A549 (cell line): ENCODE measurements around the gene SLC13A2. TPM values are rescaled to one million over a fixed set of nuclear protein-coding genes. Genes with fewer than 3 reads are reported as not detected.

Experiments used
- ATAC-seq, 2 experiments: fragments of 200-7000 bp in 1 of 2; fragments of >200 bp in 1 of 2; cut with Nextera tagmentation in 1 of 2; cut with Tn5 transposase in 1 of 2; 3 replicates each; pipeline versions ENCODE4 v1.8.0 to v1.9.1; 2018 to 2020; ENCODE audit warnings: mild to moderate bottlenecking in 1 of 2, moderate library complexity in 1 of 2
- CTCF ChIA-PET: fragments of 300-600 bp; sonication (Branson Sonifier 250); formaldehyde crosslinking; extraction: SDS; loops from one replicate; lab custom pipeline; 2021; ENCODE audit warnings: antibody characterized with exemption, inconsistent platforms; lab: Yijun Ruan, JAX
- POLR2A ChIA-PET: fragments of 350-600 bp; formaldehyde crosslinking; extraction: SDS; loops from one replicate; lab custom pipeline; 2021; ENCODE audit warnings: antibody characterized with exemption, inconsistent platforms; lab: Yijun Ruan, JAX
- DNase-seq, 2 experiments: peaks; one replicate each; pipeline versions ENCODE4 v3.0.0 to v3.0.0-alpha.2; 2011 to 2016; ENCODE audit warnings: low read depth in 1 of 2, low spot score in 1 of 2
- FAIRE-seq: peaks from 2 replicates; lab custom pipeline; 2011; peaks lifted over from hg19 to GRCh38; lab: Jason Lieb, UNC
- H3K27ac ChIP-seq, 2 experiments: fragments of >200 bp; sonication (Bioruptor Twin); formaldehyde crosslinking; 3 replicates each; pipeline ENCODE4 v1.5.1; 2016 to 2017
- H3K4me1 ChIP-seq: fragments of >200 bp; sonication (Bioruptor Twin); formaldehyde crosslinking; 3 replicates; pipeline ENCODE4 v1.6.1; 2016
- H3K4me2 ChIP-seq: fragments of >200 bp; sonication (Bioruptor Twin); formaldehyde crosslinking; 3 replicates; pipeline ENCODE4 v1.6.1; 2016
- H3K4me3 ChIP-seq: fragments of >200 bp; sonication (Bioruptor Twin); formaldehyde crosslinking; 3 replicates; pipeline ENCODE4 v1.5.1; 2016
- H3K9me3 ChIP-seq: fragments of >200 bp; sonication (Bioruptor Twin); formaldehyde crosslinking; 3 replicates; pipeline ENCODE4 v1.6.1; 2016
- CBX2 ChIP-seq: fragments of 200-600 bp; sonication (generic); IDR thresholded peaks from 2 replicates; pipeline ENCODE4 v1.6.1; 2016; ENCODE audit warnings: low read depth, mild to moderate bottlenecking, borderline replicate concordance
- CBX8 ChIP-seq: fragments of 200-600 bp; sonication (generic); IDR thresholded peaks from 2 replicates; pipeline ENCODE4 v1.6.1; 2016
- CHD2 ChIP-seq: fragments of 150-350 bp; IDR thresholded peaks from 2 replicates; pipeline ENCODE4 v1.6.1; 2014; ENCODE audit warnings: low read length; ENCODE audit not compliant: partially characterized antibody
- ESRRA ChIP-seq: fragments of 150-350 bp; IDR thresholded peaks from 2 replicates; pipeline ENCODE4 v1.6.1; 2014; ENCODE audit warnings: mild to moderate bottlenecking, low read length, borderline replicate concordance
- FOXS1 ChIP-seq: fragments of 250-450 bp; sonication (Bioruptor Pico); IDR thresholded peaks from 2 replicates; pipeline ENCODE4 v1.5.0; 2020; ENCODE audit warnings: mild to moderate bottlenecking, moderate library complexity
- HEYL ChIP-seq: fragments of 250-450 bp; sonication (Bioruptor Pico); IDR thresholded peaks from 2 replicates; pipeline ENCODE4 v1.8.0; 2021; ENCODE audit warnings: mild to moderate bottlenecking, moderate library complexity
- POLR2A ChIP-seq: IDR thresholded peaks from 2 replicates; pipeline ENCODE4 v1.6.1; 2012; ENCODE audit warnings: mild to moderate bottlenecking, low read length
- POLR2AphosphoS2 ChIP-seq: conservative IDR thresholded peaks from 2 replicates; pipeline ENCODE4 v1.6.1; 2012; ENCODE audit warnings: low read length, improper control_type of control experiment, inconsistent platforms
- RAD21 ChIP-seq, 2 experiments: fragments of >200 bp in 1 of 2; sonication (Bioruptor Twin) in 1 of 2; formaldehyde crosslinking in 1 of 2; IDR thresholded peaks in 1 of 2; conservative IDR thresholded peaks in 1 of 2; 2 replicates in 1 of 2; 3 replicates in 1 of 2; pipeline ENCODE4 v1.6.1; 2012 to 2018; ENCODE audit warnings: inconsistent platforms in 1 of 2
- RFX5 ChIP-seq: fragments of 450-650 bp; IDR thresholded peaks from 2 replicates; pipeline ENCODE4 v1.7.1; 2014; ENCODE audit warnings: antibody characterized with exemption, mild to moderate bottlenecking, moderate library complexity
- ZC3H11A ChIP-seq: fragments of 450-650 bp; IDR thresholded peaks from 2 replicates; pipeline ENCODE4 v1.6.1; 2014; ENCODE audit warnings: antibody characterized with exemption, mild to moderate bottlenecking
- ZFP36 ChIP-seq: fragments of 450-650 bp; IDR thresholded peaks from 2 replicates; pipeline ENCODE4 v1.6.1; 2014; ENCODE audit warnings: borderline replicate concordance; ENCODE audit not compliant: partially characterized antibody
- WGBS: methylation state at CpG from one replicate; pipeline ENCODE4 v1.1.6; 2017; ENCODE audit errors: missing lambda C conversion rate; 5-methylcytosine and 5-hydroxymethylcytosine counted together
- polyA plus RNA-seq, 4 experiments: library from polyadenylated mRNA; depleted of rRNA in 3 of 4; stranded (reverse); fragments of >200 nt; fragmentation: RNase III in 1 of 4; extraction: RNeasy Plus Mini Kit Qiagen cat#74134 plus additional on column Dnase treatment in 1 of 4; gene quantifications; 2 replicates in 3 of 4; 3 replicates in 1 of 4; pipeline ENCODE4 v1.2.3, GENCODE V29; 2011 to 2017
- TF ChIP-seq, protein P1 (sequence below): fragments of >200 bp; sonication (Bioruptor Twin); formaldehyde crosslinking; IDR thresholded peaks from 2 replicates; pipeline ENCODE4 v1.6.1; 2016
- TF ChIP-seq, protein P2 (sequence below): fragments of 200-600 bp; sonication (generic); IDR thresholded peaks from 2 replicates; pipeline ENCODE4 v1.6.1; 2016; ENCODE audit warnings: antibody characterized with exemption, mild to moderate bottlenecking, moderate library complexity
- TF ChIP-seq, protein P3 (sequence below): fragments of >200 bp; sonication (Bioruptor Twin); formaldehyde crosslinking; IDR thresholded peaks from 3 replicates; pipeline ENCODE4 v1.6.1; 2016
- TF ChIP-seq, protein P4 (sequence below): IDR thresholded peaks from 2 replicates; pipeline ENCODE4 v1.6.1; 2012
- TF ChIP-seq, protein P5 (sequence below): fragments of 150-350 bp; IDR thresholded peaks from 2 replicates; pipeline ENCODE4 v1.6.1; 2014; ENCODE audit warnings: low read depth, mild to moderate bottlenecking, low read length
- TF ChIP-seq, protein P6 (sequence below): IDR thresholded peaks from 2 replicates; pipeline ENCODE4 v1.6.1; 2012; ENCODE audit warnings: low read depth, borderline replicate concordance
- TF ChIP-seq, protein P7 (sequence below): fragments of 450-650 bp; IDR thresholded peaks from 2 replicates; pipeline ENCODE4 v1.6.1; 2014; ENCODE audit warnings: antibody characterized with exemption

The SLC13A2 gene
- polyA plus RNA-seq, 2 of the 4 experiments (the other 2 are of a cell fraction), result 0.06 TPM; not detected in 1

DNA sequence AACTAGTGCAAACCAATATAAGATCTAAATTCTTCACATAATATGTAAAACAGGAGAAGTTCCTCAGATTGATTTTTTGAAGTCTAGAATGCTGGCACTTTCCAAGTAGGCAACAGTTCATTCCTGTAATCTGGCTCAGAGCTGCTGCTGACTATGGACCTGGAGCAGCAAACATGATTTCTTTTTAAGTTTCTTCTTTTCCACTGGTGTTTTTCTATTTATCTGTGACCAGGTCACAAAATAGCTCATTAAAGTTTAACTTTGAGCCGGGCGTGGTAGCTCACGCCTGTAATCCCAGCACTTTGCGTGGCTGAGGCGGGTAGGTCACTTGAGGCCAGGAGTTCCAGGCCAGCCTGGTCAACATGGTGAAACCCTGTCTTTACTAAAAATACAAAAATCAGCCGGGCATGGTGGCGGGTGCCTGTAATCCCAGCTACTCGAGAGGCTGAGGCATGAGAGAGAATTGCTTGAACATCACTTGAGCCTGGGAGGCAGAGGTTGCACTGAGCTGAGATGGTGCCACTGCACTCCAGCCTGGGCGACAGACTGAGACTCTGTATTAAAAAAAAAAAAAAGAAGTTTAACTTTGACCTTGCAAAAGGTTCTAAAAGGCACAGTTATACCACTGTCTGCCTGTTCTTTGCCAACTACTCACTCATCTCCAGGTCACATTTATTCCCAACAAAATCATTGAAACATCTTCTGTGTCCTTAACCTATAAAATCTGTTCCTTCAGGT is 29.4 kb upstream of the SLC13A2 start:
- POLR2A ChIA-PET, result no interaction called here
- FAIRE-seq, result no peak
- 64% methylated on average over 9 of the region's 9 CpGs for WGBS

More for the DNA sequence above, 29.4 kb upstream of the SLC13A2 start:
- ATAC-seq (no peak), DNase-seq (no peak)
- H3K4me2 ChIP-seq, result no peak overlapping the region
- TF ChIP-seq POLR2AphosphoS2, result no peak
- TF ChIP-seq CBX2, result no peak
- TF ChIP-seq RFX5, result no peak
- TF ChIP-seq, protein P1, sequence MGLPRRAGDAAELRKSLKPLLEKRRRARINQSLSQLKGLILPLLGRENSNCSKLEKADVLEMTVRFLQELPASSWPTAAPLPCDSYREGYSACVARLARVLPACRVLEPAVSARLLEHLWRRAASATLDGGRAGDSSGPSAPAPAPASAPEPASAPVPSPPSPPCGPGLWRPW, result no peak
- TF ChIP-seq ZFP36, result no peak
- no peak for TF ChIP-seq FOXS1
- TF ChIP-seq, protein P2, sequence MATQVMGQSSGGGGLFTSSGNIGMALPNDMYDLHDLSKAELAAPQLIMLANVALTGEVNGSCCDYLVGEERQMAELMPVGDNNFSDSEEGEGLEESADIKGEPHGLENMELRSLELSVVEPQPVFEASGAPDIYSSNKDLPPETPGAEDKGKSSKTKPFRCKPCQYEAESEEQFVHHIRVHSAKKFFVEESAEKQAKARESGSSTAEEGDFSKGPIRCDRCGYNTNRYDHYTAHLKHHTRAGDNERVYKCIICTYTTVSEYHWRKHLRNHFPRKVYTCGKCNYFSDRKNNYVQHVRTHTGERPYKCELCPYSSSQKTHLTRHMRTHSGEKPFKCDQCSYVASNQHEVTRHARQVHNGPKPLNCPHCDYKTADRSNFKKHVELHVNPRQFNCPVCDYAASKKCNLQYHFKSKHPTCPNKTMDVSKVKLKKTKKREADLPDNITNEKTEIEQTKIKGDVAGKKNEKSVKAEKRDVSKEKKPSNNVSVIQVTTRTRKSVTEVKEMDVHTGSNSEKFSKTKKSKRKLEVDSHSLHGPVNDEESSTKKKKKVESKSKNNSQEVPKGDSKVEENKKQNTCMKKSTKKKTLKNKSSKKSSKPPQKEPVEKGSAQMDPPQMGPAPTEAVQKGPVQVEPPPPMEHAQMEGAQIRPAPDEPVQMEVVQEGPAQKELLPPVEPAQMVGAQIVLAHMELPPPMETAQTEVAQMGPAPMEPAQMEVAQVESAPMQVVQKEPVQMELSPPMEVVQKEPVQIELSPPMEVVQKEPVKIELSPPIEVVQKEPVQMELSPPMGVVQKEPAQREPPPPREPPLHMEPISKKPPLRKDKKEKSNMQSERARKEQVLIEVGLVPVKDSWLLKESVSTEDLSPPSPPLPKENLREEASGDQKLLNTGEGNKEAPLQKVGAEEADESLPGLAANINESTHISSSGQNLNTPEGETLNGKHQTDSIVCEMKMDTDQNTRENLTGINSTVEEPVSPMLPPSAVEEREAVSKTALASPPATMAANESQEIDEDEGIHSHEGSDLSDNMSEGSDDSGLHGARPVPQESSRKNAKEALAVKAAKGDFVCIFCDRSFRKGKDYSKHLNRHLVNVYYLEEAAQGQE, result no peak
- TF ChIP-seq CHD2, result no peak
- TF ChIP-seq, protein P3, sequence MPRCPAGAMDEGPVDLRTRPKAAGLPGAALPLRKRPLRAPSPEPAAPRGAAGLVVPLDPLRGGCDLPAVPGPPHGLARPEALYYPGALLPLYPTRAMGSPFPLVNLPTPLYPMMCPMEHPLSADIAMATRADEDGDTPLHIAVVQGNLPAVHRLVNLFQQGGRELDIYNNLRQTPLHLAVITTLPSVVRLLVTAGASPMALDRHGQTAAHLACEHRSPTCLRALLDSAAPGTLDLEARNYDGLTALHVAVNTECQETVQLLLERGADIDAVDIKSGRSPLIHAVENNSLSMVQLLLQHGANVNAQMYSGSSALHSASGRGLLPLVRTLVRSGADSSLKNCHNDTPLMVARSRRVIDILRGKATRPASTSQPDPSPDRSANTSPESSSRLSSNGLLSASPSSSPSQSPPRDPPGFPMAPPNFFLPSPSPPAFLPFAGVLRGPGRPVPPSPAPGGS, result no peak
- TF ChIP-seq HEYL (CRISPR knock-in tag), result no peak
- TF ChIP-seq, protein P4, sequence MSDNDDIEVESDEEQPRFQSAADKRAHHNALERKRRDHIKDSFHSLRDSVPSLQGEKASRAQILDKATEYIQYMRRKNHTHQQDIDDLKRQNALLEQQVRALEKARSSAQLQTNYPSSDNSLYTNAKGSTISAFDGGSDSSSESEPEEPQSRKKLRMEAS, result no peak
- TF ChIP-seq ZC3H11A, result no peak
- TF ChIP-seq POLR2A, result no peak
- no peak for TF ChIP-seq CBX8
- TF ChIP-seq, protein P5, sequence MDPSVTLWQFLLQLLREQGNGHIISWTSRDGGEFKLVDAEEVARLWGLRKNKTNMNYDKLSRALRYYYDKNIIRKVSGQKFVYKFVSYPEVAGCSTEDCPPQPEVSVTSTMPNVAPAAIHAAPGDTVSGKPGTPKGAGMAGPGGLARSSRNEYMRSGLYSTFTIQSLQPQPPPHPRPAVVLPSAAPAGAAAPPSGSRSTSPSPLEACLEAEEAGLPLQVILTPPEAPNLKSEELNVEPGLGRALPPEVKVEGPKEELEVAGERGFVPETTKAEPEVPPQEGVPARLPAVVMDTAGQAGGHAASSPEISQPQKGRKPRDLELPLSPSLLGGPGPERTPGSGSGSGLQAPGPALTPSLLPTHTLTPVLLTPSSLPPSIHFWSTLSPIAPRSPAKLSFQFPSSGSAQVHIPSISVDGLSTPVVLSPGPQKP, result no peak
- no peak for TF ChIP-seq ESRRA
- TF ChIP-seq, protein P6, sequence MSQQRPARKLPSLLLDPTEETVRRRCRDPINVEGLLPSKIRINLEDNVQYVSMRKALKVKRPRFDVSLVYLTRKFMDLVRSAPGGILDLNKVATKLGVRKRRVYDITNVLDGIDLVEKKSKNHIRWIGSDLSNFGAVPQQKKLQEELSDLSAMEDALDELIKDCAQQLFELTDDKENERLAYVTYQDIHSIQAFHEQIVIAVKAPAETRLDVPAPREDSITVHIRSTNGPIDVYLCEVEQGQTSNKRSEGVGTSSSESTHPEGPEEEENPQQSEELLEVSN, result no peak
- TF ChIP-seq, protein P7, sequence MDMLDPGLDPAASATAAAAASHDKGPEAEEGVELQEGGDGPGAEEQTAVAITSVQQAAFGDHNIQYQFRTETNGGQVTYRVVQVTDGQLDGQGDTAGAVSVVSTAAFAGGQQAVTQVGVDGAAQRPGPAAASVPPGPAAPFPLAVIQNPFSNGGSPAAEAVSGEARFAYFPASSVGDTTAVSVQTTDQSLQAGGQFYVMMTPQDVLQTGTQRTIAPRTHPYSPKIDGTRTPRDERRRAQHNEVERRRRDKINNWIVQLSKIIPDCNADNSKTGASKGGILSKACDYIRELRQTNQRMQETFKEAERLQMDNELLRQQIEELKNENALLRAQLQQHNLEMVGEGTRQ, result no peak
- TF ChIP-seq RAD21 (conservative IDR thresholded peaks at IDR 0.05 in 1 of 2, IDR thresholded peaks at IDR 0.05 in 1 of 2), result no peak
- CTCF ChIA-PET, result interaction anchor here (1.0 to 1.9 kb wide), 3 partner anchors 17 to 27 kb away, joined by 3 to 8 read pairs (median 4); no protein-coding TSS in a partner anchor
- H3K27ac ChIP-seq, result no peak overlapping the region
- H3K4me3 ChIP-seq, result no peak overlapping the region
- no peaks in the 10 kb centered on the region for H3K4me1 ChIP-seq
- H3K9me3 ChIP-seq, result peaks cover 6% of the 10 kb centered on the region; the same call in 1 of the 3 replicates
